GM23338 (cell line): ENCODE data around the gene FRAS1. TPM values are rescaled to one million over a fixed set of nuclear protein-coding genes. Genes with fewer than 3 reads are reported as not detected.

Experiments used
- ATAC-seq: fragments of 200-7000 bp; cut with Tn5 transposase; 3 replicates; pipeline ENCODE4 v1.9.1; 2020
- DNase-seq: peaks from one replicate; pipeline ENCODE4 v3.0.0-alpha.2; 2015; ENCODE audit warnings: low spot score
- H2AFZ ChIP-seq: fragments of 200-600 bp; sonication (generic); 2 replicates; pipeline ENCODE4 v1.8.0; 2016; ENCODE audit warnings: antibody characterized with exemption, mild to moderate bottlenecking, moderate library complexity
- H3F3A ChIP-seq: fragments of 200-600 bp; sonication (generic); replicated peaks from 2 replicates; pipeline ENCODE4 v1.8.0; 2017; ENCODE audit warnings: antibody characterized with exemption, mixed run types, low read depth
- H3K27ac ChIP-seq: fragments of 200-600 bp; sonication (generic); 2 replicates; pipeline ENCODE4 v1.6.1; 2016; ENCODE audit warnings: low read depth
- H3K27me3 ChIP-seq: fragments of 200-600 bp; sonication (generic); 2 replicates; pipeline ENCODE4 v1.8.0; 2016; ENCODE audit warnings: mild to moderate bottlenecking, mixed run types, moderate library complexity; ENCODE audit not compliant: insufficient read depth
- H3K36me3 ChIP-seq: fragments of 200-600 bp; sonication (generic); 2 replicates; pipeline ENCODE4 v1.8.0; 2016; ENCODE audit warnings: mild to moderate bottlenecking; ENCODE audit not compliant: insufficient read depth
- H3K4me1 ChIP-seq: fragments of 200-600 bp; sonication (generic); 2 replicates; pipeline ENCODE4 v1.8.0; 2016; ENCODE audit warnings: mild to moderate bottlenecking, moderate library complexity; ENCODE audit not compliant: insufficient read depth
- H3K4me2 ChIP-seq: fragments of 200-600 bp; sonication (generic); 2 replicates; pipeline ENCODE4 v1.7.1; 2017; ENCODE audit warnings: mixed run types
- H3K4me3 ChIP-seq: fragments of 200-600 bp; sonication (generic); 2 replicates; pipeline ENCODE4 v1.6.1; 2016; ENCODE audit warnings: mixed run types
- H3K79me2 ChIP-seq: fragments of 200-600 bp; sonication (generic); replicated peaks from 2 replicates; pipeline ENCODE4 v1.8.0; 2017; ENCODE audit warnings: mild to moderate bottlenecking; ENCODE audit not compliant: insufficient read depth
- H3K9me2 ChIP-seq: fragments of 200-600 bp; sonication (generic); 2 replicates; pipeline ENCODE4 v1.8.0; 2017; ENCODE audit not compliant: insufficient read depth
- H4K20me1 ChIP-seq: fragments of 200-600 bp; sonication (generic); replicated peaks from 2 replicates; pipeline ENCODE4 v1.8.0; 2017; ENCODE audit warnings: mild to moderate bottlenecking; ENCODE audit not compliant: insufficient read depth
- H3K27ac Mint-ChIP-seq: 2 replicates; pipeline ENCODE4 v1.8.0; 2020; ENCODE audit warnings: inconsistent platforms, mild to moderate bottlenecking, moderate library complexity, mixed read lengths
- H3K27me3 Mint-ChIP-seq: 3 replicates; pipeline ENCODE4 v1.8.0; 2022; ENCODE audit warnings: low read depth, mild to moderate bottlenecking, moderate library complexity, mixed read lengths, inconsistent platforms; ENCODE audit not compliant: insufficient read depth, poor library complexity
- H3K36me3 Mint-ChIP-seq: 3 replicates; pipeline ENCODE4 v1.8.0; 2021; ENCODE audit warnings: low read depth, mild to moderate bottlenecking, inconsistent platforms, moderate library complexity, mixed read lengths
- H3K4me1 Mint-ChIP-seq: 3 replicates; pipeline ENCODE4 v1.8.0; 2020; ENCODE audit warnings: mild to moderate bottlenecking, inconsistent platforms, mixed read lengths
- H3K4me3 Mint-ChIP-seq: 3 replicates; pipeline ENCODE4 v1.8.0; 2021; ENCODE audit warnings: moderate library complexity, mild to moderate bottlenecking, inconsistent platforms, mixed read lengths
- H3K9me3 Mint-ChIP-seq: 3 replicates; pipeline ENCODE4 v1.8.0; 2020; ENCODE audit warnings: moderate library complexity, mild to moderate bottlenecking, inconsistent platforms, mixed read lengths
- CREB1 ChIP-seq: fragments of 250-450 bp; sonication (Bioruptor Pico); IDR thresholded peaks from 2 replicates; pipeline ENCODE4 v1.5.0; 2020; ENCODE audit warnings: low read depth, mild to moderate bottlenecking, moderate library complexity
- CTCF ChIP-seq, 2 experiments: fragments of 200-600 bp in 1 of 2; sonication (generic) in 1 of 2; conservative IDR thresholded peaks; 2 replicates each; pipeline versions ENCODE4 v1.5.1 to v1.6.1; 2016 to 2017; ENCODE audit warnings: antibody characterized with exemption in 2 of 2, low read depth in 2 of 2, mild to moderate bottlenecking in 2 of 2, moderate library complexity in 1 of 2
- ETS1 ChIP-seq: IDR thresholded peaks from 2 replicates; pipeline ENCODE4 v1.6.1; 2016; ENCODE audit warnings: antibody characterized with exemption
- EZH2 ChIP-seq: fragments of 200-600 bp; sonication (generic); IDR thresholded peaks from one replicate; pipeline ENCODE4 v1.8.0; 2017; ENCODE audit warnings: antibody characterized with exemption, mild to moderate bottlenecking, low read depth; ENCODE audit not compliant: unreplicated experiment
- EZH2phosphoT487 ChIP-seq: fragments of 200-600 bp; sonication (generic); IDR thresholded peaks from one replicate; pipeline ENCODE4 v1.8.1; 2018; ENCODE audit warnings: antibody characterized with exemption; ENCODE audit not compliant: unreplicated experiment
- JUNB ChIP-seq: IDR thresholded peaks from one replicate; pipeline ENCODE4 v1.6.1; 2016; ENCODE audit warnings: antibody characterized with exemption; ENCODE audit not compliant: unreplicated experiment
- NANOG ChIP-seq: IDR thresholded peaks from 2 replicates; pipeline ENCODE4 v1.6.1; 2016; ENCODE audit warnings: antibody characterized with exemption, borderline replicate concordance
- REST ChIP-seq: IDR thresholded peaks from one replicate; pipeline ENCODE4 v1.6.1; 2018; ENCODE audit warnings: antibody characterized with exemption; ENCODE audit not compliant: unreplicated experiment
- STAT1 ChIP-seq: IDR thresholded peaks from one replicate; pipeline ENCODE4 v1.6.1; 2016; ENCODE audit warnings: antibody characterized with exemption; ENCODE audit not compliant: unreplicated experiment
- ZNF114 ChIP-seq: fragments of 250-450 bp; sonication (Bioruptor Pico); IDR thresholded peaks from 2 replicates; pipeline ENCODE4 v1.5.0; 2020; ENCODE audit warnings: mild to moderate bottlenecking, moderate library complexity
- ZNF331 ChIP-seq: fragments of 250-450 bp; sonication (Bioruptor Pico); IDR thresholded peaks from 2 replicates; pipeline ENCODE4 v1.5.0; 2020; ENCODE audit warnings: low read depth, mild to moderate bottlenecking, moderate library complexity
- ZNF462 ChIP-seq: fragments of 250-450 bp; sonication (Bioruptor Pico); IDR thresholded peaks from 2 replicates; pipeline ENCODE4 v1.5.0; 2020; ENCODE audit warnings: mild to moderate bottlenecking, moderate library complexity
- polyA plus RNA-seq: library from polyadenylated mRNA; unstranded; fragments of >200 nt; fragmentation: Nextera tagmentation; extraction: Ambion mirVana; gene quantifications from 2 replicates; pipeline ENCODE4 v1.2.1, GENCODE V29; 2016
- total RNA-seq: library from RNA; depleted of rRNA; stranded (reverse); fragments of >200 nt; shearing (Covaris generic); gene quantifications from 2 replicates; pipeline ENCODE4 v1.2.3, GENCODE V29; 2014

FRAS1 gene
- total and polyA plus RNA-seq, 2 experiments from 2014 or later, result 12.4 to 108 TPM

- ATAC-seq (no peak), DNase-seq (no peak)
- Histone ChIP-seq H3K27me3 (no peaks in the 10 kb centered on the region), H3K4me3 (no peak overlapping the region), H2AFZ (no peak overlapping the region), H3F3A (peaks cover 4% of the 10 kb centered on the region; the same call in 1 of the 2 replicates), H3K27ac (no peak overlapping the region), H3K36me3 (no peaks in the 10 kb centered on the region), H3K4me1 (peaks cover 55% of the 10 kb centered on the region), H3K9me2 (peaks cover 9% of the 10 kb centered on the region; the same call in 1 of the 2 replicates), H3K79me2 (peaks cover 85% of the 10 kb centered on the region), H3K4me2 (no peak overlapping the region), H4K20me1 (peaks cover 21% of the 10 kb centered on the region; the same call in 1 of the 2 replicates)
- Mint-ChIP-seq H3K4me1 (peaks cover 54% of the 10 kb centered on the region), H3K36me3 (no peaks in the 10 kb centered on the region; the same call in 2 of the 3 replicates), H3K4me3 (no peak overlapping the region), H3K27me3 (peaks cover 2% of the 10 kb centered on the region), H3K27ac (no peak overlapping the region), H3K9me3 (peaks cover 2% of the 10 kb centered on the region; the same call in 1 of the 3 replicates)
- TF ChIP-seq ETS1 (no peak), ZNF331 (CRISPR knock-in tag) (no peak), ZNF114 (CRISPR knock-in tag) (no peak), EZH2phosphoT487 (no peak), CREB1 (CRISPR knock-in tag) (no peak), NANOG (no peak), ZNF462 (CRISPR knock-in tag) (no peak), JUNB (no peak), EZH2 (no peak), STAT1 (no peak), CTCF (conservative IDR thresholded peaks at IDR 0.05; ENCODE audit: low read depth in 2 of 2) (no peak), REST (no peak)
Measured at GRCh38 chr4:78220283-78220682, 163.2 kb downstream of the FRAS1 start.
